Measurements from ENCODE around the gene SHB.

DNA sequence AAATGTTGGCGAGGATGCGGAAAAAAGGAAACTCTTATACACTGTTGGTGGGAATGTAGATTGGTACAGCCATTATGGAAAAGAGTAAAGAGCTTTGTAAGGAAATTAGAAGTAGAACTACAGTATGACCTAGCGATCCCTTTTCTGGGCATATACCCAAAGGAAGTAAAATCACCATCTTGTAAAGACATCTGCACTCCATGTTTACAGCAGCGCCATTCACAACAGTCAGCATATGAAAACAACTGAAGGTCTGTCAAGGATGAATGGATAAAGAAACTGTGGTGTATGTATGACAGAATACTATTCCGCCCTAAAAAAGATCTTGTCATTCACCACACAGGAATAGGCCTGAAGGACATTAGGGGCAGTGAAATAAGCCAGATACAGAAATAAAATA is 137.4 kb downstream of the SHB start:
- TF ChIP-seq, protein P1, sequence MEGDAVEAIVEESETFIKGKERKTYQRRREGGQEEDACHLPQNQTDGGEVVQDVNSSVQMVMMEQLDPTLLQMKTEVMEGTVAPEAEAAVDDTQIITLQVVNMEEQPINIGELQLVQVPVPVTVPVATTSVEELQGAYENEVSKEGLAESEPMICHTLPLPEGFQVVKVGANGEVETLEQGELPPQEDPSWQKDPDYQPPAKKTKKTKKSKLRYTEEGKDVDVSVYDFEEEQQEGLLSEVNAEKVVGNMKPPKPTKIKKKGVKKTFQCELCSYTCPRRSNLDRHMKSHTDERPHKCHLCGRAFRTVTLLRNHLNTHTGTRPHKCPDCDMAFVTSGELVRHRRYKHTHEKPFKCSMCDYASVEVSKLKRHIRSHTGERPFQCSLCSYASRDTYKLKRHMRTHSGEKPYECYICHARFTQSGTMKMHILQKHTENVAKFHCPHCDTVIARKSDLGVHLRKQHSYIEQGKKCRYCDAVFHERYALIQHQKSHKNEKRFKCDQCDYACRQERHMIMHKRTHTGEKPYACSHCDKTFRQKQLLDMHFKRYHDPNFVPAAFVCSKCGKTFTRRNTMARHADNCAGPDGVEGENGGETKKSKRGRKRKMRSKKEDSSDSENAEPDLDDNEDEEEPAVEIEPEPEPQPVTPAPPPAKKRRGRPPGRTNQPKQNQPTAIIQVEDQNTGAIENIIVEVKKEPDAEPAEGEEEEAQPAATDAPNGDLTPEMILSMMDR (IDR thresholded peaks at IDR 0.05): no peak
- no peak for TF ChIP-seq POLR2A (IDR thresholded peaks at IDR 0.05)

Data from thyroid gland (tissue), 4 donors.